Lower leg skin (tissue), 4 donors: ENCODE data around the gene MFSD2B. TPM values are rescaled to one million over a fixed set of nuclear protein-coding genes. Genes with fewer than 3 reads are reported as not detected.

Experiments
- DNase-seq, 2 donors: peaks; one replicate each; pipeline ENCODE4 v3.0.0-alpha.2; 2019; ENCODE audit warnings: low spot score in 2 of 2
- H3K4me3 ChIP-seq: fragments of 200-600 bp; sonication (generic); 2 replicates; pipeline ENCODE4 v1.5.1; 2017; ENCODE audit warnings: mild to moderate bottlenecking, low read depth; ENCODE audit not compliant: poor library complexity, severe bottlenecking
- POLR2A ChIP-seq, 2 donors: fragments of 450-650 bp; IDR thresholded peaks; one replicate each; pipeline ENCODE4 v1.6.1; 2016 to 2017; ENCODE audit warnings: antibody characterized with exemption in 2 of 2, mild to moderate bottlenecking in 1 of 2, moderate library complexity in 1 of 2
- WGBS, 2 donors: methylation state at CpG; one replicate each; pipeline ENCODE4 v1.1.5; 2018; 5-methylcytosine and 5-hydroxymethylcytosine counted together
- intact Hi-C: fragments of 100-400 bp; cut with DNase I; formaldehyde crosslinking; loops from one replicate; pipeline ENCODE4 v1.15.0; 2023; ENCODE audit warnings: low total_unique reads
- total RNA-seq, 4 donors: library from RNA; depleted of rRNA; stranded (reverse); fragments of >200 nt; gene quantifications; one replicate each; pipeline ENCODE4 v1.1.0, GENCODE V29; 2016
- TF ChIP-seq, protein P1 (sequence below), 3 donors: fragments of 450-650 bp; IDR thresholded peaks; one replicate each; pipeline ENCODE4 v1.5.1; 2016; ENCODE audit warnings: antibody characterized with exemption in 3 of 3, mild to moderate bottlenecking in 3 of 3, moderate library complexity in 2 of 3

MFSD2B gene
- total RNA-seq, 4 donors from 2014 or later, result 0.34 TPM; not detected in 3

DNA sequence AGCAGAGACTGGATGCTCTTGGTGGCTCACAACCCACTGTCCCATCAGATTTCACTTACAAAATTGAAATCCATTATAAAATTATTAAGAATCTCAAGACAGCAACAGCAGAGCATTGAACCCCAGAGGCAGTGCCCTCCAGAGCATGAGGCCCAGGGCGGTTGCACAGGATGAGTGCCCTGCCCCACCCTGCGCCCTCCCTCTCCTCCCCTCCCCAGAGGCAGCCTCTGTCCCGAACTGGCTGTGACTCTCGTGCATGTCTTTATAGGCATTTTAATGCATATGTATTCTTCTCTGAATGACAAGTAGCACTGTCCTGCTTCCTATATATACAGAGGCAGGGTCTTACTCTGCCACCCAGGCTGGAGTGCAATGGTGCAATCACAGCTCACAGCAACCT lies 10.4 kb downstream of the MFSD2B start:
- peak in 1 of 2 donors; percentile 36 for DNase-seq
- H3K4me3 ChIP-seq, result no peak overlapping the region
- intact Hi-C loops, result no loop called here
- no peak for TF ChIP-seq POLR2A (IDR thresholded peaks at IDR 0.05)
- TF ChIP-seq, protein P1, sequence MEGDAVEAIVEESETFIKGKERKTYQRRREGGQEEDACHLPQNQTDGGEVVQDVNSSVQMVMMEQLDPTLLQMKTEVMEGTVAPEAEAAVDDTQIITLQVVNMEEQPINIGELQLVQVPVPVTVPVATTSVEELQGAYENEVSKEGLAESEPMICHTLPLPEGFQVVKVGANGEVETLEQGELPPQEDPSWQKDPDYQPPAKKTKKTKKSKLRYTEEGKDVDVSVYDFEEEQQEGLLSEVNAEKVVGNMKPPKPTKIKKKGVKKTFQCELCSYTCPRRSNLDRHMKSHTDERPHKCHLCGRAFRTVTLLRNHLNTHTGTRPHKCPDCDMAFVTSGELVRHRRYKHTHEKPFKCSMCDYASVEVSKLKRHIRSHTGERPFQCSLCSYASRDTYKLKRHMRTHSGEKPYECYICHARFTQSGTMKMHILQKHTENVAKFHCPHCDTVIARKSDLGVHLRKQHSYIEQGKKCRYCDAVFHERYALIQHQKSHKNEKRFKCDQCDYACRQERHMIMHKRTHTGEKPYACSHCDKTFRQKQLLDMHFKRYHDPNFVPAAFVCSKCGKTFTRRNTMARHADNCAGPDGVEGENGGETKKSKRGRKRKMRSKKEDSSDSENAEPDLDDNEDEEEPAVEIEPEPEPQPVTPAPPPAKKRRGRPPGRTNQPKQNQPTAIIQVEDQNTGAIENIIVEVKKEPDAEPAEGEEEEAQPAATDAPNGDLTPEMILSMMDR (IDR thresholded peaks at IDR 0.05), result no peak
- WGBS, 2 donors, result 72 to 73% methylated on average over 4 of the region's 4 CpGs

DNA sequence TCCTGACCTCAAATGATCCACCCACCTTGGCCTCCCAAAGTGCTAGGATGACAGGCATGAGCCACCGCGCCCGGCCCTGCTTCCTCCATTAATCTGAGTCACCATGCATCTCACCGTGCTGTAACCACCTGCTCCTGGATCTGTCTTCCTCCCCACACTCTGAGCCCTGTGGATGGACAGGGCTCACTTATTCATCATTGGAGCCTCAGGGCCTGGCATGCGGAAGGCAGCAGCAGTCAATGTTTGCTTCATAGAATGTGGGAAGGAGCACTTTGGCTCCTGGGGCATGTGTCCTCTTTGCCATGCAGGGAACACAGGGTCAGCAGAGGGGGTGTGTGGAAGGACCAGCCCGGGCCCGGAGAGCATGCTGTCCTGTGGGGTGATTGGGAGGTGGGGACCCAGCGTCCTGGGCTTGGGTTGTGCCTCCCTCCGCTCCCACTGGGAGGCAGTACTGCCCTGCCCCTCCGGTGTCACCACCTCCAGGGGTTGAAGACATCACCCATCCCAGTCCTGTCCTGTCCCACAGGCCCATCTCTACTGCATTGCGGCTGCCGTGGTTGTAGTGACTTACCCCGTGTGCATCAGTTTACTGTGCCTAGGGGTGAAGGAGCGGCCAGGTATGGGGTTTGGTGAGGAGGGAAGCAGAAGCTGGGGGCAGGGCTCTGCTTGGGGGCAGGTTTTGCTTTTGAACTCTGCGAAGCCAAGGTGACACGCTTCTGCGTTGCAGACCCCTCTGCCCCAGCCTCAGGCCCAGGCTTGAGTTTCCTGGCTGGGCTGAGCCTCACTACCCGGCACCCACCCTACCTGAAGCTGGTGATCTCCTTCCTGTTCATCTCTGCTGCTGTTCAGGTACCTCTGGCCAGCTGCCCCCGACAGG lies 11.5 kb downstream of the MFSD2B start:
- no peak overlapping the region for H3K4me3 ChIP-seq
- intact Hi-C loops, result no loop called here

DNA sequence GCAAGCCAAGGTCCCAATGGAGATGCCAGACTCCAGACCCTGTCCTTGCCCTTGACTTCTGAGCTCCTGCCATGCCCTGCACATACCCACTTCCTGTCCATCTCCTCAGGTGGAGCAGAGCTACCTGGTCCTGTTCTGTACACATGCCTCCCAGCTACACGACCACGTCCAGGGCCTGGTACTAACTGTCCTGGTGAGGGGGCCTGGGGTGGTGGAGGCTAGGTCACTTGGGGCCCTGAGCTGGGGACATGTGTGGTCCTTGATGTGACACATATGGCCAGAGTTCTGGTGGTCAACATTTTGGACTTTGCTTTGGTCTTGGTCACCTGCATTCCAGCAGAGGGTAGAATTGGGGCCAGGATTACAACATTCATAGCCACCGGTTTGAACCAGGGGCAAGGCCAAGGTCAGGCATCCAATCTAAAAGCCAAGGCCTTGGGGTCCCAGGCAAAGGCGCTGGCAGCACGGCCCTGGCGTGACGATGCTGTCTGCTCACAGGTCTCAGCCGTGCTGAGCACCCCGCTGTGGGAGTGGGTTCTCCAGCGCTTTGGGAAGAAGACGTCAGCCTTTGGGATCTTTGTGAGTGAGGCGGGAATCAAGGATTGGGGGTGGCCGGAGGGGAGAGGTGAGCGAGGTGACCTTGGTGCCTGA lies 12.6 kb downstream of the MFSD2B start:
- intact Hi-C loops, result no loop called here
- peak in 1 of 2 donors; percentile 50 for DNase-seq
- 93 to 94% methylated on average over 14 of the region's 14 CpGs for WGBS, 2 donors
- no peak overlapping the region for H3K4me3 ChIP-seq
- TF ChIP-seq POLR2A (IDR thresholded peaks at IDR 0.05), result no peak
- TF ChIP-seq, protein P1 (IDR thresholded peaks at IDR 0.05), result peak in 1 of 3 donors; percentile 34

More for the DNA sequence above, 11.5 kb downstream of the MFSD2B start:
- DNase-seq, result peak in 1 of 2 donors; percentile 61
- TF ChIP-seq, protein P1 (IDR thresholded peaks at IDR 0.05), result no peak
- TF ChIP-seq POLR2A (IDR thresholded peaks at IDR 0.05), result no peak
- 74 to 83% methylated on average over 18 of the region's 19 CpGs for WGBS, 2 donors

GRCh38 chr2:24022975-24023575 lies 13.2 kb downstream of the MFSD2B start:
- H3K4me3 ChIP-seq, result no peak overlapping the region
- 84 to 92% methylated on average over 6 to 7 of the region's 16 CpGs for WGBS, 2 donors
- peak in 1 of 2 donors; percentile 34 for DNase-seq
- TF ChIP-seq POLR2A (IDR thresholded peaks at IDR 0.05), result no peak
- intact Hi-C loops, result no loop called here

DNA sequence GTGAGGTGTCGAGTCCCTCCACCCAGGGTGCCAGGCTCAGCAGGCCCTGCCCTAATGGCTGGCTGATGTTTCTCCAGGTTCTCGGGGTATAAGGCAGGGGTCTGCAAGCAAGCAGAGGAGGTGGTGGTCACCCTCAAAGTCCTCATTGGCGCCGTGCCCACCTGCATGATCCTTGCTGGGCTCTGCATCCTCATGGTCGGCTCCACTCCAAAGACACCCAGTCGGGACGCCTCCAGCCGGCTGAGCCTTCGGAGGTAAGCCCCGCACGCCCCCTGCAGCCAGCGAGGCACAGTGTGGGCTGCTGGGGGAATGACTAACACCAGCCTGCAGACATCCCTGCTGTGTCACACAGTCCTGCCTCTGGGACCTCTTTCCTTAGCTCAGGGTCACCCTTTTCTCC lies 14.1 kb downstream of the MFSD2B start:
- TF ChIP-seq, protein P1 (IDR thresholded peaks at IDR 0.05), result no peak
- no peak for TF ChIP-seq POLR2A (IDR thresholded peaks at IDR 0.05)
- peak in 1 of 2 donors; percentile 86 for DNase-seq
- intact Hi-C loops, result no loop called here
- H3K4me3 ChIP-seq, result no peak overlapping the region
- 79 to 81% methylated on average over 12 of the region's 12 CpGs for whole genome bisulfite sequencing, 2 donors
